Liver (tissue), 3 donors: ENCODE results near the gene MGAT3.

Experiments
- EGR1 ChIP-seq, 2 donors: IDR thresholded peaks; 2 replicates each; pipeline ENCODE4 v1.6.1; 2016 to 2018; ENCODE audit warnings: antibody characterized with exemption in 2 of 2, low read depth in 2 of 2
- TAF1 ChIP-seq: conservative IDR thresholded peaks from 2 replicates; pipeline ENCODE4 v1.6.1; 2016; ENCODE audit warnings: antibody characterized with exemption, mild to moderate bottlenecking
- TF ChIP-seq, protein P1 (sequence below): fragments of 150-350 bp; IDR thresholded peaks from 2 replicates; pipeline ENCODE4 v1.5.1; 2017; ENCODE audit warnings: improper control_type of control experiment, low read depth, low read length; ENCODE audit not compliant: missing input control
- donor health status: healthy.
- donor health status: healthy.

DNA sequence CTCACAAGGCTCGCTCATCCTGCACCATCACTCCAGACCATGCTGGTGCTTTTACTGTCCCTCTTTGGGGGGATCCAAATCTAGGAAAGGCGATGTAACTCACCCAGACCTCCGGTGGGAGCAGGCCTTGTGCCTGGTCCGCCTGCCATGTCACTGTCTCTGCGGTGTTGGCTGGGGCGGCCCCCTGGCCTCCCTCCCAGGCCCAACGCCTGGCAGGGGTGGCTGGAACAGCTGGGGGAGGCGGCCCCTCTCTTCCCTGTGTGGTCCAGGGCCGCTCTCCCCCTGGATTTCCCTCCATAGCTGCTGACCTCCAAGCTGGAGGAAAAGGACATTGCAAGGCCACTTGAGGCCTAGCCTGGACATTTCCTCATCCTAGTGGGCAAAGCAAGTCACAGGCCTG is 11.1 kb upstream of the MGAT3 start:
- TF ChIP-seq EGR1 (IDR thresholded peaks at IDR 0.05; ENCODE audit: low read depth in 2 of 2) = no peak
- TF ChIP-seq, protein P1, sequence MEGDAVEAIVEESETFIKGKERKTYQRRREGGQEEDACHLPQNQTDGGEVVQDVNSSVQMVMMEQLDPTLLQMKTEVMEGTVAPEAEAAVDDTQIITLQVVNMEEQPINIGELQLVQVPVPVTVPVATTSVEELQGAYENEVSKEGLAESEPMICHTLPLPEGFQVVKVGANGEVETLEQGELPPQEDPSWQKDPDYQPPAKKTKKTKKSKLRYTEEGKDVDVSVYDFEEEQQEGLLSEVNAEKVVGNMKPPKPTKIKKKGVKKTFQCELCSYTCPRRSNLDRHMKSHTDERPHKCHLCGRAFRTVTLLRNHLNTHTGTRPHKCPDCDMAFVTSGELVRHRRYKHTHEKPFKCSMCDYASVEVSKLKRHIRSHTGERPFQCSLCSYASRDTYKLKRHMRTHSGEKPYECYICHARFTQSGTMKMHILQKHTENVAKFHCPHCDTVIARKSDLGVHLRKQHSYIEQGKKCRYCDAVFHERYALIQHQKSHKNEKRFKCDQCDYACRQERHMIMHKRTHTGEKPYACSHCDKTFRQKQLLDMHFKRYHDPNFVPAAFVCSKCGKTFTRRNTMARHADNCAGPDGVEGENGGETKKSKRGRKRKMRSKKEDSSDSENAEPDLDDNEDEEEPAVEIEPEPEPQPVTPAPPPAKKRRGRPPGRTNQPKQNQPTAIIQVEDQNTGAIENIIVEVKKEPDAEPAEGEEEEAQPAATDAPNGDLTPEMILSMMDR = no peak
- no peak for TF ChIP-seq TAF1
